Kidney tubule cell (primary cell): ENCODE data around the gene SNX25.

ENCODE experiments used
- DNase-seq: peaks from one replicate; pipeline ENCODE4 v3.0.0-alpha.2; 2018; ENCODE audit warnings: low spot score

SNX25 gene

GRCh38 chr4:185265942-185266341 lies 56.5 kb downstream of the SNX25 start:
- peak; percentile 56 for DNase-seq

- DNase-seq: no peak
Observed at GRCh38 chr4:185269286-185269685, 59.9 kb downstream of the SNX25 start.

- DNase-seq: no peak
Observed at GRCh38 chr4:185270037-185270436, 60.6 kb downstream of the SNX25 start.

GRCh38 chr4:185270885-185271284 lies 61.5 kb downstream of the SNX25 start:
- no peak for DNase-seq

GRCh38 chr4:185272245-185272644 lies 62.8 kb downstream of the SNX25 start:
- no peak for DNase-seq

GRCh38 chr4:185275501-185275900 lies 66.1 kb downstream of the SNX25 start:
- DNase-seq: no peak

GRCh38 chr4:185276036-185276435 lies 66.6 kb downstream of the SNX25 start:
- no peak for DNase-seq

- DNase-seq: no peak
Observed at GRCh38 chr4:185278716-185279115, 69.3 kb downstream of the SNX25 start.

GRCh38 chr4:185280608-185281007 lies 71.2 kb downstream of the SNX25 start:
- DNase-seq: no peak

GRCh38 chr4:185282968-185283367 lies 73.6 kb downstream of the SNX25 start:
- peak; percentile 22 for DNase-seq

- no peak for DNase-seq
Observed at GRCh38 chr4:185283723-185284122, 74.3 kb downstream of the SNX25 start.

GRCh38 chr4:185285632-185286393 lies 76.4 kb downstream of the SNX25 start:
- DNase-seq: no peak

GRCh38 chr4:185286571-185286970 lies 77.2 kb downstream of the SNX25 start:
- DNase-seq: no peak

- DNase-seq: no peak
Observed at GRCh38 chr4:185287031-185287430, 77.6 kb downstream of the SNX25 start.

GRCh38 chr4:185290018-185290607 lies 80.7 kb downstream of the SNX25 start:
- no peak for DNase-seq

- no peak for DNase-seq
Observed at GRCh38 chr4:185290656-185291055, 81.3 kb downstream of the SNX25 start.

GRCh38 chr4:185293202-185293601 lies 83.8 kb downstream of the SNX25 start:
- no peak for DNase-seq

GRCh38 chr4:185296665-185297460 lies 87.5 kb downstream of the SNX25 start:
- no peak for DNase-seq

- DNase-seq: no peak
Observed at GRCh38 chr4:185298728-185299430, 89.5 kb downstream of the SNX25 start.

- DNase-seq: no peak
Observed at GRCh38 chr4:185304541-185304940, 95.1 kb downstream of the SNX25 start.

GRCh38 chr4:185304944-185305690 lies 95.7 kb downstream of the SNX25 start:
- DNase-seq: peak; percentile 37
